Omental fat pad (tissue), 4 donors: ENCODE data around the gene NALCN. TPM values are rescaled to one million over a fixed set of nuclear protein-coding genes. Genes with fewer than 3 reads are reported as not detected.
"Not testable (repeated sequence)": the region's sequence is repeated elsewhere in the genome, so short reads cannot be mapped to it uniquely, and the experiment has no call there.

Experiments
- ATAC-seq: fragments of 150-250 bp; one replicate; pipeline ENCODE4 v1.9.1; 2016; ENCODE audit warnings: mild to moderate bottlenecking, moderate library complexity; ENCODE audit not compliant: low FRiP score
- DNase-seq: peaks from one replicate; pipeline ENCODE4 v3.0.0-alpha.2; 2019; ENCODE audit warnings: low spot score
- CTCF ChIP-seq, 3 donors: fragments of 450-650 bp; IDR thresholded peaks; one replicate each; pipeline ENCODE4 v1.5.1; 2016 to 2017; ENCODE audit warnings: antibody characterized with exemption in 3 of 3, mild to moderate bottlenecking in 3 of 3, moderate library complexity in 2 of 3
- total RNA-seq, 4 donors: library from RNA; depleted of rRNA; stranded (reverse); fragments of >200 nt; gene quantifications; one replicate each; pipeline ENCODE4 v1.1.0, GENCODE V29; 2016

The NALCN gene
- total RNA-seq, 4 donors from 2014 or later, result 0.28 to 0.84 (median 0.38) TPM

- TF ChIP-seq CTCF (IDR thresholded peaks at IDR 0.05), result no peak
- ATAC-seq (no peak), DNase-seq (no peak)
These were observed 89.6 kb downstream of the NALCN start for GRCh38 chr13:101326710-101327109.

- ATAC-seq, result no peak
- TF ChIP-seq CTCF (IDR thresholded peaks at IDR 0.05), result no peak
These were observed 90.9 kb downstream of the NALCN start for GRCh38 chr13:101325423-101325822.

GRCh38 chr13:101323601-101324000 is 92.7 kb downstream of the NALCN start:
- TF ChIP-seq CTCF (IDR thresholded peaks at IDR 0.05), result no peak
- ATAC-seq, result no peak
- no peak for DNase-seq

More at GRCh38 chr13:101325423-101325822, 90.9 kb downstream of the NALCN start:
- DNase-seq, result no peak

- no peak for ATAC-seq
- TF ChIP-seq CTCF (IDR thresholded peaks at IDR 0.05), result no peak
These were observed 98.3 kb downstream of the NALCN start for GRCh38 chr13:101317986-101318523.

GRCh38 chr13:101313479-101313878 is 102.8 kb downstream of the NALCN start:
- DNase-seq, ATAC-seq: not testable (repeated sequence)

More at GRCh38 chr13:101317986-101318523, 98.3 kb downstream of the NALCN start:
- DNase-seq, result no peak

GRCh38 chr13:101309014-101309619 is 107.2 kb downstream of the NALCN start:
- no peak for TF ChIP-seq CTCF (IDR thresholded peaks at IDR 0.05)
- DNase-seq, result no peak
- ATAC-seq, result no peak

- TF ChIP-seq CTCF (IDR thresholded peaks at IDR 0.05), result no peak
- DNase-seq, result no peak
- no peak for ATAC-seq
These were observed 107.9 kb downstream of the NALCN start for GRCh38 chr13:101308247-101309013.
